A673 (cell line): ENCODE results near the gene DAZAP2.

Experiments used
- CTCF ChIP-seq: fragments of 300-800, 200-600 bp; sonication (generic); conservative IDR thresholded peaks from 2 replicates; pipeline ENCODE4 v1.5.1; 2017; ENCODE audit warnings: low read depth, mild to moderate bottlenecking, antibody characterized with exemption, low read length, moderate library complexity, mixed read lengths
- EZH2 ChIP-seq: fragments of 200-600 bp; sonication (generic); IDR thresholded peaks from 2 replicates; pipeline ENCODE4 v1.6.1; 2017; ENCODE audit warnings: borderline replicate concordance, low read depth, mild to moderate bottlenecking, mixed read lengths, antibody characterized with exemption, low read length; ENCODE audit not compliant: poor library complexity, severe bottlenecking

- TF ChIP-seq CTCF (no peak), EZH2 (no peak)
Measured at GRCh38 chr12:51210690-51211395, 27.8 kb upstream of the DAZAP2 start.
